Mammary epithelial cell (primary cell): ENCODE data around the gene CFAP73.

Experiments
- EZH2 ChIP-seq: IDR thresholded peaks from 2 replicates; pipeline ENCODE4 v1.6.1; 2012; ENCODE audit warnings: low read length, inconsistent platforms, borderline replicate concordance
- TF ChIP-seq, protein P1 (sequence below), 2 donors: IDR thresholded peaks in 1 of 2; conservative IDR thresholded peaks in 1 of 2; 2 replicates each; pipeline ENCODE4 v1.5.1; 2011 to 2012; ENCODE audit warnings: inconsistent platforms in 2 of 2, low read length in 2 of 2, mild to moderate bottlenecking in 2 of 2, control low read depth in 1 of 2, low read depth in 1 of 2; ENCODE audit not compliant: insufficient read depth in 1 of 2; ENCODE audit errors: extremely low read depth in 1 of 2

DNA sequence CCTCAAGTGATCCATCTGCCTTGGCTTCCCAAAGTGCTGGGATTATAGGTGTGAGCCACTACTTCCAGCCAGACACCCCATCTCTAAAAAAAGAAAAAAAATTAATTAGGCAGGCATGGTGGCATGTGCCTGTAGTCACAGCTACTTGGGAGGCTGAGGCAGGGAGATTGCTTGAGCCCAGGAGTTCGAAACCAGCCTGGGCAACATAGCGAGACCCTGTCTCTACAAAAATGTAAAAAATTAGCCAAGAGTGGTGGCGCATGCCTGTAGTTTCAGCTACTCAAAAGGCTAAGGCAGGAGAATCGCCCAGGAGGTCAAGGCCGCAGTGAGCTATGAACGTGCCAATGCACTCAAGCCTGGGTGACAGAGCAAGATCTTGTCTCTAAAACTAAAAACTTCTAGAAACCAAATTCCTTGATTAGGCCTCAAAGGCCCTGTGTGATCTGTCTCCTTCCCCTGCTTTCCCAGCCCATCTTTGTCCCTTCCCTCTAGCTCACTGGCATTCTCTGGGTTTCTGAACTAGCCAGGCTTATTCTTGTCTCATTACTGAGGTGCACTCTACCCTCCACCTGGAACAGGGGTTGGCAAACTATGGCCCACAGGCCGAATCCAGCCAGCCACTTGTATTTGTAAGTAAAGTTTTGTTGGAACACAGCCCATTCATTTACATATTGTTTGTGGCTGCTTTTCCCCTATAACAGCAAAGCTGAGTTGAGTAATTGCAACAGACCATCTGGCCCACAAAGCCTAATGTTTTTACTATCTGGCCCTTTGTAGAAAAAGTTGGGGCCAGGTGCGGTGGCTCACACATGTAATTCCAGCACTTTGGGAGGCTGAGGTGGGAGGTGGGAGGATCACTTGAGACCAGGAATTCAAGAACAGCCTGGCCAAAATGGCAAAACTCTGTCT, 54.6 kb downstream of the CFAP73 start:
- TF ChIP-seq, protein P1, sequence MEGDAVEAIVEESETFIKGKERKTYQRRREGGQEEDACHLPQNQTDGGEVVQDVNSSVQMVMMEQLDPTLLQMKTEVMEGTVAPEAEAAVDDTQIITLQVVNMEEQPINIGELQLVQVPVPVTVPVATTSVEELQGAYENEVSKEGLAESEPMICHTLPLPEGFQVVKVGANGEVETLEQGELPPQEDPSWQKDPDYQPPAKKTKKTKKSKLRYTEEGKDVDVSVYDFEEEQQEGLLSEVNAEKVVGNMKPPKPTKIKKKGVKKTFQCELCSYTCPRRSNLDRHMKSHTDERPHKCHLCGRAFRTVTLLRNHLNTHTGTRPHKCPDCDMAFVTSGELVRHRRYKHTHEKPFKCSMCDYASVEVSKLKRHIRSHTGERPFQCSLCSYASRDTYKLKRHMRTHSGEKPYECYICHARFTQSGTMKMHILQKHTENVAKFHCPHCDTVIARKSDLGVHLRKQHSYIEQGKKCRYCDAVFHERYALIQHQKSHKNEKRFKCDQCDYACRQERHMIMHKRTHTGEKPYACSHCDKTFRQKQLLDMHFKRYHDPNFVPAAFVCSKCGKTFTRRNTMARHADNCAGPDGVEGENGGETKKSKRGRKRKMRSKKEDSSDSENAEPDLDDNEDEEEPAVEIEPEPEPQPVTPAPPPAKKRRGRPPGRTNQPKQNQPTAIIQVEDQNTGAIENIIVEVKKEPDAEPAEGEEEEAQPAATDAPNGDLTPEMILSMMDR (conservative IDR thresholded peaks at IDR 0.05 in 1 of 2, IDR thresholded peaks at IDR 0.05 in 1 of 2; ENCODE audit: extremely low read depth in 1 of 2, insufficient read depth in 1 of 2, low read depth in 1 of 2, low read length in 2 of 2), result no peak
- TF ChIP-seq EZH2, result no peak
